Posterior vena cava (tissue), 2 donors: Measurements from ENCODE around the gene FAM135A. TPM values are rescaled to one million over a fixed set of nuclear protein-coding genes. Genes with fewer than 3 reads are reported as not detected.
"Not testable (repeated sequence)": the region's sequence is repeated elsewhere in the genome, so short reads cannot be mapped to it uniquely, and the experiment has no call there.

ENCODE experiments used
- DNase-seq: peaks from one replicate; pipeline ENCODE4 v3.0.0-alpha.2; 2020; ENCODE audit warnings: low spot score
- intact Hi-C, 2 donors: fragments of 100-400 bp; cut with DNase I; formaldehyde crosslinking; loops; one replicate each; pipeline versions ENCODE4 v1.14.1 to v1.14.2; 2022 to 2023
- total RNA-seq, 2 donors: library from RNA; stranded (reverse); fragmentation: NEBNext Ultra II Directional; extraction: Animal tissue kit (Norgen Biotek cat#: 25700); gene quantifications; one replicate each; pipeline ENCODE4 v1.2.1, GENCODE V29; 2021
- donor health status: DM: yes; HTN: yes; CAD: no.
- donor health status: DM: yes; HTN: yes; CAD: no.

Gene FAM135A
- total RNA-seq, 2 donors from 2014 or later, result 14.9 to 19.2 TPM

DNA sequence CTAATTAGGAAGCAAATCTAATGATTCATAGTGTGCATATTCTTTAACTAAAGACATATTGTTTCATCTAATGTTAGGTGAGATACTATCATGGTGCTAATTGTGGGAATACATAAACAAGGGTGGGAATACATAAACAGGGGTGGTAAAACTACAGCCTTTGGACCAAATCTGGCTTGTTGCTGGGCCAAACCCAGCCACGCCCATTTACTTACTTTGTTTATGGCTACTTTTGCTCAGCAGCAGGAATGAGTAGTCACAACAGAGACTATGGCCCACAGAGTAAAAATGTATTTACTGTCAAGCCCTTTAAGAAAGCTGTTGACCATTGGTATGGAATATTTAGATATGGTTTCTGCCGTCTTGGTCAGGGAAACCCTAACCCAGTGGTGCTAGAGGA lies 31.7 kb downstream of the FAM135A start:
- intact Hi-C loops, result no loop called here
- no peak for DNase-seq

- intact Hi-C loops, DNase-seq: not testable (repeated sequence)
Measured at GRCh38 chr6:70447343-70448070, 34.2 kb downstream of the FAM135A start.

DNA sequence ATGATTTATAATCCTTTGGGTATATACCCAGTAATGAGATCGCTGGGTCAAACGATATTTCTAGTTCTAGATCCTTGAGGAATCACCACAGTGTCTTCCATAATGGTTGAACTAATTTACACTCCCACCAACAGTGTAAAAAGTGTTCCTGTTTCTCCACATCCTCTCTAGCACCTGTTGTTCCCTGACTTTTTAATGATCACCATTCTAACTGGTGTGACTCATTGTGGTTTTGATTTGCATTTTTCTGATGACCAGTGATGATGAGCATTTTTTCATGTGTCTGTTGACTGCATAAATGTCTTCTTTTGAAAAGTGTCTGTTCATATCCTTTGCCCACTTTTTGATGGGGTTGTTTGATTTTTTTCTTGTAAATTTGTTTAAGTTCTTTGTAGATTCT lies 40.6 kb downstream of the FAM135A start:
- intact Hi-C loops, DNase-seq: not testable (repeated sequence)

GRCh38 chr6:70456735-70457134 lies 43.4 kb downstream of the FAM135A start:
- intact Hi-C loops, result no loop called here

DNA sequence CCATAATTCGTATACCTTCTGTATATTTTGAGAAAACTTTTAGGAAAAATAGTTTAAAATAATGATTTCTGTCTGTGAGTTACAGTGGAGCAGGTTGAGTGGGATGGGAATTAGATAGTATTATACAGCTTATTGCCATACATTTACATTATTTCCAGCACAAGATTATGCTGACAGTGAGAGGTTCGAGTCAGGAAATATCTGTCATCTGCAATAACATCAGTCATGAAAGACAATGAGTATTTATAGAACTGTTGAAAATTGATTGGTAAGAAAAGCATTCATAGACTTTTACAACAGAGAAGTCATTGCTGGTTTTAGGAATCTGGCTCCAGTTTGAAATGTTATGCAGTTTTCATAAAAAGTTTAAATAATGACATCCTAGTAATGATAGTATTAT lies 45.9 kb downstream of the FAM135A start:
- intact Hi-C loops, result no loop called here
- DNase-seq, result no peak

More at GRCh38 chr6:70456735-70457134, 43.4 kb downstream of the FAM135A start:
- DNase-seq, result no peak

- intact Hi-C loops, DNase-seq: not testable (repeated sequence)
Measured at GRCh38 chr6:70459699-70460098, 46.4 kb downstream of the FAM135A start.

- intact Hi-C loops, result no loop called here
- no peak for DNase-seq
Measured at GRCh38 chr6:70470016-70470415, 56.7 kb downstream of the FAM135A start.

DNA sequence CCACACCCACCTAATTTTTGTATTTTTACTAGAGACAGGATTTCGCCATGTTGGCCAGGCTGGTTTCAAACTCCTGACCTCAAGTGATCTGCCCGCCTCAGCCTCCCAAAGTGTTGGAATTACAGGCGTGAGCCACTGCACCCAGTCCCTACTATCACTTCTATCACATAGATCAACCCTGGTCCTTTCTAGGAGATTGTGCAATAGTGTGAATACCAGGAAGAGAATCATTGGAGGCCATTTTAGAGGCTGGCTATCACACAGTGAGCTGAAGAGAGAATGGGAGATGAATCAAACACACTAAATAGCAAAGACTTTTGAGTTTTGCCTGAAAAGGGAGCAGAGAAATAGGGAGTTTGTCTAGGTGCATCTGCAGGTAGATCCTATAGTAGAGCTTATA lies 57.2 kb downstream of the FAM135A start:
- intact Hi-C loops, DNase-seq: not testable (repeated sequence)

DNA sequence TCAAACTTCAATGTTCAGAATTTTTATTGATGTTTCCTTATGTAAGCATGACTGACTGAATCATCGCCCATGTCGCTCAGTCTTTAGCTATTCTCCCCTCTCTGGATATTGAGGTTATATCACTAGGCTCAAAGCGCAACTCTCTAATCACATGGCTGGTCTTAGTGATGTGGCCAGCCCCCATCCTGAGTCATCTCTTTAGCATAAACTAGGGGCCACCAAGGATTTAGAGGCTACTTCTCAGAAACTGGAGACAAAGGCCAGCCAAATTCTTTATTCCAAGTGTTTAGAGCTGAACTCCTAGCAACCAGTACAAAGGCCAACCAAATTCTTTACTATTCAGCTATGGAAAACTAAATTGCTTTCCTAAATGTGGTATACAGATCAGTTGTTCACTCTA lies 61.4 kb downstream of the FAM135A start:
- no peak for DNase-seq
- intact Hi-C loops, result no loop called here

DNA sequence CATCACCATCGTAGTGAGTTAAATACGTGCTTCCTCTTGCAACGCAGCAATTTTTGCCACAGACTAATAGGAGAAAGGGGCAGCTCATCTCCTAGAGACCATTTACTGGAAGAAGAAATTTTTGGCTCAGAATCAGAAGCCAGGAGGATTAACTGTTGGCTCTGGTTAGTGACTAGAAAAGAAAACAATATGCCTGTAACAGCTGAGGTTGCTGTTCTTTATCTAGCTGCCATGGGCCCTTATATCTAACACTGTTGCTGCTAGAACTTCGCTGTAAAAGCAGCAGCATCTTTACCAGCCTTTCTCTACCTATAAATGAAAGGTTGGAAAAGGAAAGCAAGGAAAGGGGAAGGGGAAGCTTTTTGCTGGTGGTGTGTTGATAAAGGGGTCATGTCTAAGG lies 65.9 kb downstream of the FAM135A start:
- intact Hi-C loops, result no loop called here
- DNase-seq, result no peak

- DNase-seq, result not testable (repeated sequence)
Measured at GRCh38 chr6:70486638-70487037, 73.3 kb downstream of the FAM135A start.

DNA sequence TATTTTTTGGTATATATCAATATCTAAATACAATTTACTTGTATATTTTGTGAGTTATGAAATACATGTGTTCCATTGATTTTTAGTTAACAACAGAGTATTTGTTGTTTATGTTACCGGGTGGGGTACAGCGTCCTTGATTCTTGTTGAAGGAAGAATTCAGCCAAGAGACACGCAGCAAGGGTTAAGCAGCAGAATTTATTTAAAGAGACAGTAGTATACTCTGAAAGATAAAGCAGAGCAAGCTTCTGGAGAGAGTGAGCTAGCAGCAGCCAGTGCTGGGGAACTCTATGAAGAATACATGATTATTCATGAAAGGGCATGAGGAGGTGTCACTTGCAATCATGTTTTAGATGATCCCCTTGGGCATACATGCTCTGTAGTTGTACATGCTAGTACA lies 76.1 kb downstream of the FAM135A start:
- intact Hi-C loops, result no loop called here
- DNase-seq, result no peak

More at GRCh38 chr6:70486638-70487037, 73.3 kb downstream of the FAM135A start:
- intact Hi-C loops, result not testable (repeated sequence)

DNA sequence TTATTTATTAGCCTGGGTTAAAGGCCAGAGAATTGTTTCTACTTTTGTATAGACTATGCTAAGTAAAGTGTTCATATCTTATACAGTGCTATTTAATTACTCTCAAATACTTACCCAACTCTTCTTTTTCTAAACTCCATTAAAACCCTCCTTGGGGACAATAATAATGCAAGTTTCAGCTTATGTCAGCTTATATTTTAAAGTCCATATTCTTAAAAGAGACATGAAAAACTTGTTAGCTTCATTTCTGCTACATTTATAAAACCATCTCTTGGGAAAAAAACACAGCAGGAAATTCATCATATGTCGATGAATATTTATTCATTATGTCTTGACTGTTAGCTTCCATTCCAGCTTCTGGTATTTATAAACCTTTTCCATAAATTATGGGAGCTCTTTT lies 81.5 kb downstream of the FAM135A start:
- intact Hi-C loops, result no loop called here

GRCh38 chr6:70495790-70496189 lies 82.5 kb downstream of the FAM135A start:
- intact Hi-C loops, DNase-seq: not testable (repeated sequence)

More for the DNA sequence above, 81.5 kb downstream of the FAM135A start:
- no peak for DNase-seq

- intact Hi-C loops, result loop anchor here in 1 of 2 donors (2.0 to 10.0 kb wide), 2 partner anchors 74 to 932 kb away; no protein-coding TSS in a partner anchor
- no peak for DNase-seq
Measured at GRCh38 chr6:70502484-70502883, 89.2 kb downstream of the FAM135A start.

- no peak for DNase-seq
- intact Hi-C loops, result loop anchor here in 1 of 2 donors (2.0 to 10.0 kb wide), 2 partner anchors 73 to 931 kb away; no protein-coding TSS in a partner anchor
Measured at GRCh38 chr6:70503813-70504465, 90.6 kb downstream of the FAM135A start.

GRCh38 chr6:70506321-70506720 lies 93.0 kb downstream of the FAM135A start:
- intact Hi-C loops, result loop anchor here in 1 of 2 donors (10.0 kb wide), 1 partner anchor 928 kb away; no protein-coding TSS in a partner anchor
- no peak for DNase-seq

- intact Hi-C loops, result loop anchor here in 1 of 2 donors (10.0 kb wide), 1 partner anchor 928 kb away; no protein-coding TSS in a partner anchor
- no peak for DNase-seq
Measured at GRCh38 chr6:70507161-70507560, 93.9 kb downstream of the FAM135A start.

DNA sequence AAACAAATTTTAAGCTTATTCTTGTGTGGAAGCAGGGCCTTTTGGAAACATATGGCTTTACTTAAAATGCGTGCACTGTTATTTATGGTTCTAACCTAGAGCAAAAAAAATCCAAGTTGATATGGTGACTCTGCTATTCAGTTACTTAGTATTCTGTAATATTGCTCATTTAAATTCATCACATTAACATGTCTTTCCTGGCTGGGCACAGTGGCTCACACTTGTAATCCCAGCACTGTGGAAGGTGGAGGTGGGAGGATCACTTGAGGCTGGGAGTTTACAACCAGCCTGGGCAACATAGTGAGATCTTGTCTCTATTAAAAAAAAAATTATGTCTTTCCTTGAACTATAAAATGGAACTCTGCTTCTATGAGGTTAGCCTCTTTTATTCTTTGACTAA lies 95.6 kb downstream of the FAM135A start:
- intact Hi-C loops, result loop anchor here in 1 of 2 donors (10.0 kb wide), 1 partner anchor 926 kb away; no protein-coding TSS in a partner anchor

DNA sequence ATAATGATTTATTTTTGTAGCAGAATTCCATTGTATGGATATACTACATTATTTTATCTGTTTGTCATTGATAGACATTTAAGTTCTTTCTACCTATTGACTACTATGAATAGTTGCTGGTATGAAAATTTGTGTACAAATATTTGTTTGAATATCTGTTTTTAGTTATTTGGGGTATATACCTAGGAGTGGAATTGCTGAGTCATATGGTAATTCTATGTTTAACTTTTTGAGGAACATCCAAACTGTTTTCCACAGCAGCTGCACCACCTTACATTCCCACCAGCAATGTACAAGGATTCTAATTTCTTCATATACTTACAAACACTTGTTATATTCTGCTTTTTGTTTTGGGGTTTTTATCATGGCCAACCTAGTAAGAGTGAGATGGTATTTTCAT lies 97.3 kb downstream of the FAM135A start:
- intact Hi-C loops, result no loop called here

More for the DNA sequence above, 95.6 kb downstream of the FAM135A start:
- DNase-seq, result no peak

More for the DNA sequence above, 97.3 kb downstream of the FAM135A start:
- DNase-seq, result no peak
